HK-2 (cell line): Measurements from ENCODE around the gene APOC3.

Experiments used
- DNase-seq: peaks from one replicate; pipeline ENCODE4 v3.0.0-alpha.2; 2018; ENCODE audit not compliant: unreplicated experiment

Gene APOC3

GRCh38 chr11:116849060-116849459 lies 19.4 kb downstream of the APOC3 start:
- no peak for DNase-seq

DNA sequence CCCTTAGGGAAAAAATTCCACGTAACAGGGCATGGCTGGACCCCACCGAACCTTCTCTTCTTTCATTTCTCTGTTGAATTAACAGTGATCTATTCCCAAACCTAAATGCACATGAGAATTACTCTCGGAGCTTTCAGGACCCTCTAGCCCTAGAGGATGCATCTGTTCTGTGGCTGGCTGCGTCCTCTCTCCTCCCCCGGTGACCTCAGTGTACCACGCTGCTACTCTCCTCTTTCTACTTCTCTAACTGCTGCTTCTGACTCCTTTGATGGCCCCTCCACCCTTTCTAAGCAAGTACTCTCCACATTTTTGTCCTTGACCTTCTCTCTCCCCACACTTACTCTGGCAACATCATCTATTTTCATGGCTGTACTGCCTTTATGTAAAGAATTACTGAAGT lies 19.8 kb downstream of the APOC3 start:
- DNase-seq = no peak

DNA sequence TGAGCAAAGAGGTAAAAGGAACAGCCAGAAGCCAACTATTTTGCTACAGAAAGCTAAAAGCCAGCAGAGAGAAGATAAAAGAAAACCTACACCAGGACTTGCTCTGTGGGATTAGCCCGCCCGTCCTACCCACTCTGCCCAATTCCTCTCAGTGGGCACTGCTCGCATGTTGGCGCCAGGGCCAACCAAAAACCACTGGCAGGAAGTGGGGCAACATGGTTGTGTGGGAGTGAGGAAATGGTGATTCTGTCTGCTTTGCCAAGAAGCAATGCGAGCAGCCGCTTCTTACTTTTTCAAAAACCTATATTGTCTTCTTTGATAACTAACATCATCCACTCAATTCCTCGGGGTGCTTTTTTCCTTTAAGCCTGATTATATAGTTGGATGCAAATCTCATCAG lies 21.9 kb downstream of the APOC3 start:
- DNase-seq = no peak

DNA sequence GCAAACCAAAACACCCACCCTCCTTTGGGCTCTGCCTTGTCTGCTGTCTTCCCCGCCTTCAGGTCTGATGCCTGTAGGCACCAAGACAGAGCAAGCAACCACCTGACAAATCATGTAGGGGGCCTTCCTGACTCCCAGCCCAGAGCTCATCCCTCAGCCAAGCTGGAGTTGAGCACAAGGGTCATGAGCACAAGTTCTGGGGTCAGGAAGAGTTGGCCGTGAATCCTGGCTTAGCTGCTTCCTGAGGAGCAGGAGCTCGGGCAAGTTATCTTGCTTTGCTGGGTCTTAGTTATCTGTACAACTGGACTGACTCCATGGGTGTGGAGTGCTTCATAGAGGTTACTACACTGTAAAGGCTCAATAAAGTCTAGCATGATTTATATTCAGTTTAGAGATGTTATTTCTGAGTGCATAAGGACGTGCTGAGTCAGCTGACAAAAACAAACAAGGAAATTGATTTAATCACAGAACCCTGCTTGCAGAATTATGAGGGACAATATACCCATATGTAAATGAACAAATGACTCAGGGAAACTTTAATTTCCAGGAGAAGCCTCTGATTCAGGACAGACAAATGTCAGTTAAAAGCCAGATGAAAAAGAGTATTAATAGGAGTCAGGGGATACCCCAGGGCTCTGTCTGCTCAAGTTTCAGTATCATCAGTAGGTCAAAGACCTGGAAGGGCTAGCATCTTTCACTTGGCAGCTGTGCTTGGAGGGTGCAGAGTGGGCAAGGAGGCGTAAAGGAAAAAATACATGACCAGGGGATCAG lies 22.7 kb downstream of the APOC3 start:
- DNase-seq = no peak

DNA sequence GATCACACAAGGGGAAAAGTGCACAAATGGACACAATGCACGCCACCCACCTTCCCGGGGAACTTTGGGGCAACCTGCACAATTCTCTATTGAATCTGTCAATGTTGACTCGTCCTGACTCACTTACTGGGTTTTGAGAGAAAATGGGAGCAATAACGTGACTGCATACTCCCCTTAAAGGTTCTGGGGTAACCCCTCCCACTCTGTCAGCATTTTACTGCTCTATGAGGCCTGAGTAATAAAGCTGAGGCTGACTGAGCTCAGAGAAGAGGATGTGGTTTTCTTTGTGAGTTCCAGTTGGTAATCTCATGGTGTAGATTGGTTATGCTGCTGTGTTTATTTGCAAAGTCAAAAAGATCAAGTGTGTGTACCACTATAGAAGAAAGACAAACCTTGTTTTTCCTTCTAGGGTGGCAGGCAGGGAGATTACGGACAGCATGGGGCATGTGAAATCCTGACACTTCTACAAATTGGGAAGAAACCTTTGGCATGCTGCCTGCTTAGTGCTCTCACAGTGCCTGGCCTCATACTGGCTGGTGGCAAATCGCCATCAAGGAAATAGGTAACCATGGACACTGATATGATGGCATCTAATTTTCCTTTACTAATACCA lies 23.9 kb downstream of the APOC3 start:
- DNase-seq = peak; percentile 35

- no peak for DNase-seq
Measured at GRCh38 chr11:116855413-116855812, 25.7 kb downstream of the APOC3 start.

DNA sequence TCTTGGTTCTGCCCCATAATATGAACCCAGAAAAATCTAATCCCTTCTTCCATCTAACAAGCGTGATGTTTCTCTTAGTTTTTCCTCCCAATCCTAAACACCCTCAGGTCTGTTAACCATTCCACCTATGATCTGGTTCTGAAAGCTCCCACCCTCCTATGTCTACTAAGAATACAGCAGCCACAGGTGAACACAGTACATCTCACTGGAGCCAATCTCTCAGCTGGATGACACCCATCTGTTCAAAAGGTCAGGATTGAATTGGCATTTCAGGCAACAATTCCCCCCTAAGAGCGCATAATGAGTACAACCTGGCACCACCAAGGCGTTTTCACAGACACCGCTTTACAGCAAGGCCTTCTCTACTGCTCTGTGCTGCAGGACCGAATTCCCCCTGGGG lies 26.7 kb downstream of the APOC3 start:
- no peak for DNase-seq

DNA sequence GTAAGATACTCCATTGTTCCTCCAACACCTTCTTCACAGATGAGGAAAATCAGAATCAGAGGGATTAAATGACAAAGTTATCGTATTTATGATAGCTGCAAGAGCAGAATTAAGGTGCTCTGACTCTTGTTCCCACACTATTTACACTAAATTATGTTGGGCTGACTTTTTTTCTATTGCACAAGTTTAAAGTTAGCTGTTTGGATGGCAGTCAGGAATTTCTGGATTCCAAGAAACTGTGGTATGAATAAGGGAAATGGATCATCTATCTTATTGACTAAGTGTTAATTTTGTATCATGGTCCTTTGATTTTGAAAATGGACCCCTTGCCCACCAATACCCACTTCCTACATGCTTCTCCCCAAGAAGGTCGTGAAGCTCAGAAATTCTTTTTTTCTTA lies 27.6 kb downstream of the APOC3 start:
- no peak for DNase-seq

GRCh38 chr11:116857936-116858335 lies 28.2 kb downstream of the APOC3 start:
- no peak for DNase-seq

DNA sequence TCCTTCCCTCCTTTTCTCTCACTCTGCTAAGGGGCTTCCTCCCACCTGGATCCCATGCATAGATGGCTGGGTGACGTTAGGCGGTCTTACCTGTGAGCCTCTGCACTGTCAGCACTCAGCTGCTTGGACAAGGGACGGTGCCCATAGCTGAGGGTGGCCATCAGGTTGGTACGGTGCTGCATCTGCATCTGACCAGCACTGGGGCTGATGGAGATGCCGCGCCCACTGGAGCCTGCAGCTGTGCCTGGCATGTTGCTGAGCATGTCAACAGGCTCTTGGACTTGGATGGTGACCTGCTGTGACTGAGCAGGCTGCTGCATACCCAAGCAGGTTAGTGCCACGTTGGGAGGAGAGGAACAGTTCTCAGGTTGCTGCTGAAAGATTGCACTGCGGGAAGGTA lies 29.5 kb downstream of the APOC3 start:
- DNase-seq = no peak

GRCh38 chr11:116860303-116860702 lies 30.6 kb downstream of the APOC3 start:
- no peak for DNase-seq

DNA sequence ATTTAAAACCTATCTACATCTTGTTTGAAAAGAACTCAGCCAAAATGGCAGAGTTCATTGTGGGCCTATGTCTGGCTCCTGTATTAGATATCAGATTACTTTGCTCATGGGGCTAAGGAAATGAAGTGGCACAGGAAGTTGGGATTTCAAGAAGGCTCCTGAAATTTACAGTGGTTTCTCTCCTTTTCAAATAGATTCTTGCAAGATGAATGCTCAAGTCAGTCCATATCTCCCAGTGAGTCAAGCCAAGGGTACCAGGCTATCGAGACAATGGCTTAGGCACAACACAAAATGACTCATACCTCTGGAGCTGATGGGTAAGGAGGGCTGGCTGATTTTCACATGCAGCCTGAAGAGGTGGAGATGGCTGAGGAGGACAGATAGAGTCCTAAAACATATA lies 31.8 kb downstream of the APOC3 start:
- peak; percentile 13 for DNase-seq

DNA sequence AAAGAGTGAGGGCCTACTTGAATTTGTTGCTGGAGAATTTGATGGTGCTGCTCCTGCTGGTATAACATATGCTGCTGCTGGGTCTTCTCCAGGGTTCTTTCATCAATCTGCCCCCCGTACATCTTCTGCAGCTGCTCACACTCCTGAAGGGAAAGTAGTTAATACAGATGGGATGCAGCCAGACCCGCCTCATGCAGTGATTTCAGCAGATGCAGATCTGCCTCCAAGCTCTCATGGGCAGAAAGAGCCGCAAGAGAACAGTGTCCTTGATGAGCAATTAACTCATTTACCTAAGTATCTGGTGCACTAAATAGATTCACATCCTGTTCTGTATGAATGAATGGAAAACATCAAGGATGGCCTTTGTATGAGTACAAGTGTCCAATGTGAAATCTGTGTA lies 32.5 kb downstream of the APOC3 start:
- DNase-seq = no peak

DNA sequence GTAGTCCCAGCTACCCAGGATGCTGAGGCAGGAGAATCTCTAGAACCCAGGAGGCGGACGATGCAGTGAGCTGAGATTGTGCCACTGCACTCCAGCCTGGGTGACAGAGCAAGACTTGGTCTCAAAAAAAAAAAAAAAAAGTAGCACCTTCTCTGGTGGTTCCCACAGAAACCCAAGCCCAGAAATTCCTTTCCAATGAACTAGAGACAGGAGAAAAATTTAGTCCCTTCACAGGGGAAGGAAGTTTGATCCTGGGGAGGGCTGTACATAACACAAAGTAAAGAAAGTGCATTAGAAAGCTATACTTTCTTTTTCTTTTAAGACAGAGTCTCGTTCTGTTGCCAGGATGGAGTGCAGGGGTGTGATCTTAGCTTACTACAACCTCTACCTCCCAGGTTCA lies 33.2 kb downstream of the APOC3 start:
- DNase-seq = no peak

- no peak for DNase-seq
Measured at GRCh38 chr11:116864531-116864930, 34.8 kb downstream of the APOC3 start.

- DNase-seq = no peak
Measured at GRCh38 chr11:116865696-116866095, 36.0 kb downstream of the APOC3 start.

GRCh38 chr11:116866804-116867455 lies 37.2 kb downstream of the APOC3 start:
- DNase-seq = no peak

DNA sequence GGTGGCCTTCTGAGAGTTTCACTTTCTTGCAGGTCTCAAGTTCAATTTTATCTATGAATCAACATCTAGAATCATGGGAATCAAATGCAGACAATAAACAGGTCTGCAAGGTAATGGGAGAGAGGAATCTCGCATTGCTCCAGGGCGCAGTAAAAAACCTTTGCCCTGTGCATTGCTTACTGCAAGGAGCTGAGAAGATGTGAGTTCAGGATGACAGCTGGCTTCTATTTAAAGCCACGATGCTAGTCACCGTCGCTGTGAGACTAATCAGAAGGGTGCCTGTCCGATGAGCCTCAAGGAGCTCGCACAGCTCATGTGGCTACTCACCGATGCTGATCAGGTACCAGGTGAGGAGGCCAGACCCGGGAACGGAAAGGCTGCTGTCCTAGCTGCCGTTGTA lies 37.9 kb downstream of the APOC3 start:
- DNase-seq = no peak

DNA sequence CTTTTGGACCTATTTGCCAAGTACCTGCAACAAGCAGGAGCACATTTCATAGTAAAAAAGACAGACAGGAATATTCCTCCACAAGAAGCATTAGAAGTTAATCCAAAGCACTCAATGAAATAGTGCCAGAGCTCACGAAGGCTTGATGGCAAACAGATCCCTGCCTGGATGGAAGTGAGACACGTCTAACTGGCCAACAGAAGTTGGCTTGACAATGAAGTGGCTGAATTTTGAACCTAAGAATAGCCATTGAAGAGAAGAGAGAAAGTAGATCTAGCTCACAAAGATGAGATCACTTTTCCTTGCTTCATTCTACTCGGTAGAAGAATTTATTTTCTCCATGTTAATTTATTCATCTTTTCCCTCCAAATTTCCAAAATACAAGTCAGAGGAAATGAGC lies 38.4 kb downstream of the APOC3 start:
- no peak for DNase-seq

- DNase-seq = no peak
Measured at GRCh38 chr11:116869610-116870009, 39.9 kb downstream of the APOC3 start.

GRCh38 chr11:116870054-116870453 lies 40.3 kb downstream of the APOC3 start:
- DNase-seq = no peak

DNA sequence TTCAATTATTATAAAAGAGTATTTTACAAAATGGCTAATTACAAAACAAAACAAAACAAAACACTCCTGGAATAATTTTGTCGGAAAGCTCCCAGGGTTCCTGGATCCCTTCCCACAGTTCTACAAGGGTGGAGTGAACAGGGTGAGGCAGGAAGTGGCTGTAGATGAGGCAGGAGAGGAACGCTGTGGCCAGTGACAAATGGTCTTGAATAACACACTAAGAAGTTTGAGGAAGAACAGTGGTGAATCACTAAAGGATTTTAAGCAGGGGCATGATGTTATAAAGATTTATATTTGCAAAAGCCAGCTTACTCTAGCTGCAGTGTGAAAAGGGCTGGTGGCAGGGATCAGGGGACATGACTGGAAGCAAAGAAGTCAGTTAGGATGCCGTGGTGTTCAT lies 41.5 kb downstream of the APOC3 start:
- no peak for DNase-seq

- DNase-seq = no peak
Measured at GRCh38 chr11:116873381-116873780, 43.7 kb downstream of the APOC3 start.
